Measurements from ENCODE around the gene GDF10.

GDF10 gene

GRCh38 chr10:47318706-47319105 is 18.7 kb downstream of the GDF10 start:
- DNase-seq: peak; percentile 19

- no peak for DNase-seq
Observed at GRCh38 chr10:47319784-47320183, 19.8 kb downstream of the GDF10 start.

- no peak for DNase-seq
Observed at GRCh38 chr10:47320812-47321211, 20.8 kb downstream of the GDF10 start.

- no peak for DNase-seq
Observed at GRCh38 chr10:47321521-47322195, 21.7 kb downstream of the GDF10 start.

- no peak for DNase-seq
Observed at GRCh38 chr10:47322300-47323061, 22.5 kb downstream of the GDF10 start, which contains the start of gene GDF2. Gene GDF2 (plus strand): TSS chr10:47322454. CDS start chr10:47322669, 215 bp downstream.

GRCh38 chr10:47323087-47323486 is 23.1 kb downstream of the GDF10 start:
- no peak for DNase-seq

- no peak for DNase-seq
Observed at GRCh38 chr10:47323636-47324296, 23.8 kb downstream of the GDF10 start.

GRCh38 chr10:47325303-47326291 is 25.6 kb downstream of the GDF10 start:
- no peak for DNase-seq

- DNase-seq: no peak
Observed at GRCh38 chr10:47326306-47326926, 26.4 kb downstream of the GDF10 start.

- DNase-seq: no peak
Observed at GRCh38 chr10:47326927-47327330, 26.9 kb downstream of the GDF10 start.

- DNase-seq: no peak
Observed at GRCh38 chr10:47329855-47330254, 29.9 kb downstream of the GDF10 start.

GRCh38 chr10:47330366-47330765 is 30.4 kb downstream of the GDF10 start:
- no peak for DNase-seq

GRCh38 chr10:47330804-47331203 is 30.8 kb downstream of the GDF10 start:
- DNase-seq: no peak

- no peak for DNase-seq
Observed at GRCh38 chr10:47331491-47331890, 31.5 kb downstream of the GDF10 start.

- no peak for DNase-seq
Observed at GRCh38 chr10:47331954-47332353, 32.0 kb downstream of the GDF10 start.

- DNase-seq: no peak
Observed at GRCh38 chr10:47332371-47332770, 32.4 kb downstream of the GDF10 start.

GRCh38 chr10:47332946-47333345 is 32.9 kb downstream of the GDF10 start:
- DNase-seq: no peak

- no peak for DNase-seq
Observed at GRCh38 chr10:47333532-47333931, 33.5 kb downstream of the GDF10 start.

- no peak for DNase-seq
Observed at GRCh38 chr10:47334466-47335295, 34.7 kb downstream of the GDF10 start.

GRCh38 chr10:47335906-47336305 is 35.9 kb downstream of the GDF10 start:
- DNase-seq: no peak
